Fibroblast of upper back skin (primary cell): ENCODE measurements around the gene DHRS4.
"Not testable (repeated sequence)": the region's sequence is repeated elsewhere in the genome, so short reads cannot be mapped to it uniquely, and the experiment has no call there.

Source experiments
- DNase-seq: peaks from one replicate; pipeline ENCODE4 v3.0.0-alpha.2; 2013

DHRS4 gene

GRCh38 chr14:23941669-23942068 lies 11.9 kb upstream of the DHRS4 start:
- no peak for DNase-seq

- DNase-seq, result no peak
Observed at GRCh38 chr14:23942587-23942986, 11.0 kb upstream of the DHRS4 start.

- not testable (repeated sequence) for DNase-seq
Observed at GRCh38 chr14:23949069-23949468, 4.5 kb upstream of the DHRS4 start.

- no peak for DNase-seq
Observed at GRCh38 chr14:23950411-23951135, 3.0 kb upstream of the DHRS4 start.

- DNase-seq, result not testable (repeated sequence)
Observed at GRCh38 chr14:23951136-23951466, 2.5 kb upstream of the DHRS4 start.

- DNase-seq, result no peak
Observed at GRCh38 chr14:23951590-23952201, 1.9 kb upstream of the DHRS4 start.

- DNase-seq, result not testable (repeated sequence)
Observed at GRCh38 chr14:23953116-23953463, 480 bp upstream of the DHRS4 start.

GRCh38 chr14:23954279-23954614 lies 677 bp downstream of the DHRS4 start:
- DNase-seq, result not testable (repeated sequence)

- DNase-seq, result not testable (repeated sequence)
Observed at GRCh38 chr14:23954965-23955364, 1.4 kb downstream of the DHRS4 start.

- not testable (repeated sequence) for DNase-seq
Observed at GRCh38 chr14:23955811-23956210, 2.2 kb downstream of the DHRS4 start.

- DNase-seq, result not testable (repeated sequence)
Observed at GRCh38 chr14:23957913-23958569, 4.5 kb downstream of the DHRS4 start.

- not testable (repeated sequence) for DNase-seq
Observed at GRCh38 chr14:23960899-23961298, 7.3 kb downstream of the DHRS4 start.

- DNase-seq, result not testable (repeated sequence)
Observed at GRCh38 chr14:23961704-23962103, 8.1 kb downstream of the DHRS4 start.

- DNase-seq, result not testable (repeated sequence)
Observed at GRCh38 chr14:23969130-23969480, 15.5 kb downstream of the DHRS4 start.

- DNase-seq, result peak; percentile 32
Observed at GRCh38 chr14:23969481-23970282, 16.1 kb downstream of the DHRS4 start.

- DNase-seq, result not testable (repeated sequence)
Observed at GRCh38 chr14:23970283-23970659, 16.7 kb downstream of the DHRS4 start.

- not testable (repeated sequence) for DNase-seq
Observed at GRCh38 chr14:23973178-23973577, 19.6 kb downstream of the DHRS4 start.

GRCh38 chr14:23974041-23974440 lies 20.5 kb downstream of the DHRS4 start:
- DNase-seq, result not testable (repeated sequence)

GRCh38 chr14:23977208-23977607 lies 23.6 kb downstream of the DHRS4 start:
- not testable (repeated sequence) for DNase-seq

GRCh38 chr14:23981951-23982813 lies 28.6 kb downstream of the DHRS4 start:
- not testable (repeated sequence) for DNase-seq

- peak; percentile 97 for DNase-seq
Observed at GRCh38 chr14:23984891-23985602, 31.5 kb downstream of the DHRS4 start.

- DNase-seq, result not testable (repeated sequence)
Observed at GRCh38 chr14:23988223-23988606, 34.6 kb downstream of the DHRS4 start.
